ENCODE measurements around the gene C16orf74.

- TF ChIP-seq EZH2 (IDR thresholded peaks at IDR 0.05; ENCODE audit: borderline replicate concordance): no peak
- no peak for TF ChIP-seq CTCF (IDR thresholded peaks at IDR 0.05; ENCODE audit: poor library complexity)
- no peak for TF ChIP-seq EZH2phosphoT487 (IDR thresholded peaks at IDR 0.05; ENCODE audit: low read depth, severe bottlenecking, unreplicated experiment)
Measured at GRCh38 chr16:85708338-85708737, 42.6 kb downstream of the C16orf74 start.
